GM21825 (cell line): ENCODE data around the gene NR4A1.

Experiments used
- ATAC-seq: cut with Tn5 transposase; IDR thresholded peaks from one replicate; pipeline ENCODE4 v1.9.1; 2021; ENCODE audit warnings: mild to moderate bottlenecking, moderate library complexity; ENCODE audit not compliant: unreplicated experiment

NR4A1 gene

DNA sequence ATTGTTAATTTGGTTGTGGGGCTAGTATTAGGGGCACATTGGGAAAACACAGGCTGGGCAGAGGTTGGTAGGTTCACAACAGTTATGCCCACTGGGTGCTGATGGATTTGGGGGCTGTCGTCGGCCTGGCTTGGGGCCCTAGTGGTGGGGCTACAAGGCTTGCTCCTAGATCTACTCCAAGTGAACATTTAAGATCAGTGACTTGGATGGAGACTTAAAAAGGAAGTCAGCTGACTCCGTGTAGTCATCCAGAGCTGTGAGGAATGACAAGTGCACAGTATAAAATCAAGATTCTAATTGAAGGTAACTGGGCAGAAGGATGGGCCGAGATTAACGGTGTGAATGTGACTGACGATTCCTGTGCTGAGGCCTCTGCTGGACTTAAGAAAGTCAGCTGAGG lies 12.8 kb upstream of the NR4A1 start:
- ATAC-seq, result no peak

DNA sequence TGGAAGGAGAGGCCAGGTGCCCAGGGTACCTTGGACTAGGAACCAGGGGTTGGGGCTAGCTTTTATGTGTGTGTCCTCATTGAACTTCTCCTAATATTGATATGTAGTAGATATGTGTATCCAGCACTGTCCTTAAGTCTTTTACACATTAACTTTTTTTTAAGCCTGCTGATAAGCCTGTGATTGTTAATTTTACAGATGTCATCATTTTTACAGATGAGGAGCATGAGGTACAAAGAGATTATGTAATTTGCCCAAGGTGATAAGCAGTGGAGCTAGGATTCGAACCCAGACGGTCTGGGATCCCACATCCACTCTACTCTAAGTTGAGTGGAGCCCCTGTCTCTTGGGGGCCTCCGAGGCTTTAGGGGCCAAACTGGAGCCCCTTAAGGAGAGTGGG lies 10.2 kb upstream of the NR4A1 start:
- no peak for ATAC-seq

GRCh38 chr12:52041695-52042123 lies 9.5 kb upstream of the NR4A1 start:
- no peak for ATAC-seq

- no peak for ATAC-seq
Measured at GRCh38 chr12:52042706-52043385, 8.4 kb upstream of the NR4A1 start.

- no peak for ATAC-seq
Measured at GRCh38 chr12:52043386-52044212, 7.6 kb upstream of the NR4A1 start.

- ATAC-seq, result no peak
Measured at GRCh38 chr12:52044292-52044983, 6.8 kb upstream of the NR4A1 start.

GRCh38 chr12:52045794-52046199 lies 5.4 kb upstream of the NR4A1 start:
- no peak for ATAC-seq

- no peak for ATAC-seq
Measured at GRCh38 chr12:52046859-52047258, 4.4 kb upstream of the NR4A1 start.

DNA sequence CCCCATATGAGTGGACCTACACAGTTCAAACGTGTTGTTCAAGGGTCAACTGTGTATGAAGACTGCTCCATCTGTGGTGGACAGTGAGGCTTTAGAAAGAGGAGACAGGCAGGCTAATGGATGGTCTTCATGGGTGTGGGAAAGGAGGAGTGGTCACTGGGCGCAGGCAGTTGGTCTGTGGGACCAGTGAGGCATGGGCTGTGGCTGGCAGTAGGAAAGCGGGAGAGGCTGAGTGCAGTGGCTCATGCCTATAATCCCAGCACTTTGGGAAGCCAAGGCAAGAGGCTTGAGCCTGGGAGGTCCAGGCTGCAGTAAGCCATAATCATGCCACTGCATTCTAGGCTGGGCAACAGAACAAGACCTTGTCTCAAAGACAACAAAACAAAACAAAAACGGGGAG lies 2.0 kb upstream of the NR4A1 start:
- ATAC-seq, result no peak

DNA sequence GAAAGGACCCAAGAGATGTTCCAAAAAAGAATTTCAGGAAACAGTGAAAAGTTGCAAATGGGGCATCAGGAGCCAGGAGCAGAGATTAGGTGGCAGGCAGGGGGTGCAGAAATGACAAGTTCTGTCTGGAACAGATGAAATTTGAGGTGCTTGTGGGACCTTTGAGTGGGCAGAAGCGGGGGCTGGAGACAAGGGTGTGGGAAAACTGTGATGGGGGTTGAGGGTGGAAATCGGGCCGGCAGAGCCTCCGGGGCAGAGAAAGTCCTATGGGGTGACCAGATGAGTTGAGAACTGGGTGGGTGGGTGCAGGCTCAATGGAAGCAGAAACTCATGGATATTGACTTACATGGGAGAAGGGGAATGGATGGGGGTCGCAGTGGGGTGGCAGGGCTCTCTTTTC lies 1.6 kb upstream of the NR4A1 start:
- ATAC-seq, result no peak

- ATAC-seq, result no peak
Measured at GRCh38 chr12:52050116-52050757, 1.0 kb upstream of the NR4A1 start.

DNA sequence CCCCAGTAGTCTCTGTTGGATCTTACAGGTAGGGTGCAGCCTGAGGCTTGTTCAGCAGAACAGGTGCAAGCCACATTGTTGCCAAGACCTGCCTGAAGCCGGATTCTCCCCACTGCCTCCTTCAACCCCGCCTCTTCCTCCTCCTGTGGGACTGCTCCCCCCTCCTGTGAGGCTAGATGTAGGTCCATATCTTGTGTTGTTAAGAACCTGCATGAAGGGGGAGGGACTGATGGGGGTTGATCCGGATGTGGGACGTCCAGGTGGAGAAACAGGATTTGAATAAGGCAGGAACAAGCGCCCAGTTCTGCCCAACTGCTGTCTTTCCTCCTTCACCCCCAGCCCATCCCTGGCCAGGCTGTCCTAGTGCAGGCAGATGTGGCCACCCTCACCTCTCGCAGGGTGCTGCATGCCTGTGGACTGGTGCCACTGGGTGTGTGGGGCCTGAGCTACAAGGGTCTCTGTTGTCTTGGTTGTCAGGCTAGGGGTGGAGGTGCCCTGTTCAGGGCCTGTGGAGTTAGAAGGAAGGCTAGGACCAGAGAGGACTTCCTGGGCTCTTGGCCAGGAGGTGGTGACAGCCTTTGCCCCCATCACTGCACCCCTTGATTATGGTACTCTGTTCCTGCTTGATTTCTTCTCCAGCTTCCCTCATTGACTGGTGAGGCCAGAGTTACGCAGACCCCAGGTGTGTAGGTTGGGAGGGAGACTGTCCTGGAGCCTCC lies 1.4 kb downstream of the NR4A1 start:
- ATAC-seq, result no peak

- no peak for ATAC-seq
Measured at GRCh38 chr12:52053536-52054209, 2.4 kb downstream of the NR4A1 start.

- no peak for ATAC-seq
Measured at GRCh38 chr12:52054231-52054832, 3.1 kb downstream of the NR4A1 start.

GRCh38 chr12:52054833-52055730 lies 3.8 kb downstream of the NR4A1 start:
- no peak for ATAC-seq

- ATAC-seq, result no peak
Measured at GRCh38 chr12:52055731-52056711, 4.8 kb downstream of the NR4A1 start.

GRCh38 chr12:52056801-52057637 lies 5.8 kb downstream of the NR4A1 start:
- no peak for ATAC-seq
